Measurements from ENCODE around the gene NADK.

NADK gene

GRCh38 chr1:1773874-1774273 is 4.4 kb downstream of the NADK start:
- DNase-seq: no peak
- in situ Hi-C loops (cut with HindIII; ENCODE audit: low pct_ligation_motif_present, low pct_unique_long_range_greater_than_20kb, low sequenced_read_pairs): no loop called here

- in situ Hi-C loops (cut with HindIII; ENCODE audit: low pct_ligation_motif_present, low pct_unique_long_range_greater_than_20kb, low sequenced_read_pairs): no loop called here
- no peak for DNase-seq
These were observed 7.2 kb downstream of the NADK start for GRCh38 chr1:1771096-1771495.

GRCh38 chr1:1770102-1770501 is 8.2 kb downstream of the NADK start:
- in situ Hi-C loops (cut with HindIII; ENCODE audit: low pct_ligation_motif_present, low pct_unique_long_range_greater_than_20kb, low sequenced_read_pairs): no loop called here
- DNase-seq: no peak

DNA sequence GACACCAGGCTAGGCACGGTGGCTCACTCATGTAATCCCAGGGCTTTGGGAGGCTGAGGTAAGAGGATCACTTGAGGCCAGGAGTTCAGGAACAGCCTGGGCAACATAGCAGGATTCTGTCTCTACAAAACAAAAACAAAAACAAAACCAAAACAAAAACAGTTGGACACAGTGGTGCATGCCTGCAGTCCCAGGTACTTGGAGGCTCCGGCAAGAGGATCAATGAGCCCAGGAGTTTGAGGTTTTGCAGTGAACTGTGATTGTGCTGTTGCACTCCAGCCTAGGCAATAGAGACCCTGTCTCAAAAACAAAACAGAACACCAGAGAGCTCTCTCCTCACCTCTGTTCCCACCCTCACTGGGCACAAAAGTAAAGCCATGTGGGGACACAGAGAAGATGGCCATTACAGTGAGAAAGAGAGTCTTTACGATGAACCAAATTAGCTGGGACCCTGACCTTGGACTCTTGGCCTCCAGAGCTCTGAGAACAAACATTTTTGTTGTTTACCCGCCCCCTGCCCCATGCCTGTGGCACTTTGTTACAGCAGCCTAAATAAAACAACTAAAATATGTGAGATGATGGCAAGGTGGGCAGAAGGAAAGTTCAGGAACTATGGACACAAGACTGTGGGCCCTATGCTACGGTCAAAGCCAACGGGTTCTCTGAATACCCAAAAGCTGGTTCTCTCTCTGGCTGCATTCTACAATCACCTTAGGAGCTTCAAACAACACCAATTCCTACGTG is 9.8 kb downstream of the NADK start:
- in situ Hi-C loops (cut with HindIII; ENCODE audit: low pct_ligation_motif_present, low pct_unique_long_range_greater_than_20kb, low sequenced_read_pairs): no loop called here
- no peak for DNase-seq

- DNase-seq: no peak
- in situ Hi-C loops (cut with HindIII; ENCODE audit: low pct_ligation_motif_present, low pct_unique_long_range_greater_than_20kb, low sequenced_read_pairs): no loop called here
These were observed 13.3 kb downstream of the NADK start for GRCh38 chr1:1764876-1765470.

DNA sequence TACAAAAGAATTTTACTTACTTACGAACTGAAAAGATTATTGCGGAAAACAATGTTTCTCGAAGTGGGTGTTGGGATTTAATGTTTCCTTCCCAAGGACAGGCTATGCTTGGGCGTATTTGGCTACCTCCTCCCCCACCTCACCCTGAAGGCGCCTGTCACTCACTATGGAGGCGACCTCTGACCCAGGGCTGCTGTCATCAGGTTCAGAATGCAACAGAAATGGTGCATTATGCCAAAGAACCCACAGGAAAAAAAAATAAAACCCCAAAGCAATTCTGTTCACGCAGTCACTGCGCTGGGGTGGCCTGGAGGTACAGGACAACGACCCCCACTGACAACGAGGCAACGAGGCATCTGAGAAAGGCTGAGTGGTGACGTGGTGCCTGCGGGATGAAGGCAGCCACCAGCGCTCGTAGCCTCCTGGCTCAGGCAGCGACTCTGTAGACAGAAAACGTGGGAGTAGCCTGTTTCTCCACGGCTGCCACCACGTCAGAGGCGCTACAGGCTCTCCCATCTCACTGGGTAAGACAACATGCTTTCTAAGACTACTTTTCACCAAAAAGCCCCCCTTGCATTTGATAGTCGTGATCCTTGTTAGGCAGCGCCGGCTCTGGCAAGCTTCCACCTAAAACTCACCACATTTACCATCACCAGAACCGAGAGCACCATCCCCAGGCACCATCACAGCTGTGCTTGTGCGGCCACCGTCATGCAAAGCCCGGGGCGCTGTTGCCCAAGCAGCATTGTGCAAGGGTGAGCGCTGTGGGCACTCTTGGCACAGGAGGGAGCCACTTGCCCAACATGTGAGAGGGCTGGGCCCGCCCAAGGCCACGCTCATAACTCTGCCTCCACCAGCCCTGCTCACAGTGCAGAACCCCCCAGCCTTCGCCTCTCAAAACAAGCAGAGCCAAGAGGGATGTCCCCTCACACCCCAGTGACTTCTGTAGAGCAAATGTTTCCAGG is 14.3 kb downstream of the NADK start:
- in situ Hi-C loops (cut with HindIII; ENCODE audit: low pct_ligation_motif_present, low pct_unique_long_range_greater_than_20kb, low sequenced_read_pairs): no loop called here
- no peak for DNase-seq

- in situ Hi-C loops (cut with HindIII; ENCODE audit: low pct_ligation_motif_present, low pct_unique_long_range_greater_than_20kb, low sequenced_read_pairs): no loop called here
- DNase-seq: no peak
These were observed 16.5 kb downstream of the NADK start for GRCh38 chr1:1761504-1762376.

GRCh38 chr1:1760715-1761114 is 17.6 kb downstream of the NADK start:
- DNase-seq: no peak
- in situ Hi-C loops (cut with HindIII; ENCODE audit: low pct_ligation_motif_present, low pct_unique_long_range_greater_than_20kb, low sequenced_read_pairs): no loop called here

GRCh38 chr1:1760345-1760650 is 18.0 kb downstream of the NADK start:
- in situ Hi-C loops (cut with HindIII; ENCODE audit: low pct_ligation_motif_present, low pct_unique_long_range_greater_than_20kb, low sequenced_read_pairs): no loop called here

GRCh38 chr1:1759456-1760344 is 18.6 kb downstream of the NADK start:
- no peak for DNase-seq
- in situ Hi-C loops (cut with HindIII; ENCODE audit: low pct_ligation_motif_present, low pct_unique_long_range_greater_than_20kb, low sequenced_read_pairs): no loop called here

More at GRCh38 chr1:1760345-1760650, 18.0 kb downstream of the NADK start:
- no peak for DNase-seq

- no peak for DNase-seq
- in situ Hi-C loops (cut with HindIII; ENCODE audit: low pct_ligation_motif_present, low pct_unique_long_range_greater_than_20kb, low sequenced_read_pairs): no loop called here
These were observed 19.4 kb downstream of the NADK start for GRCh38 chr1:1758692-1759455.

- in situ Hi-C loops (cut with HindIII; ENCODE audit: low pct_ligation_motif_present, low pct_unique_long_range_greater_than_20kb, low sequenced_read_pairs): no loop called here
- no peak for DNase-seq
These were observed 20.1 kb downstream of the NADK start for GRCh38 chr1:1758059-1758621.

DNA sequence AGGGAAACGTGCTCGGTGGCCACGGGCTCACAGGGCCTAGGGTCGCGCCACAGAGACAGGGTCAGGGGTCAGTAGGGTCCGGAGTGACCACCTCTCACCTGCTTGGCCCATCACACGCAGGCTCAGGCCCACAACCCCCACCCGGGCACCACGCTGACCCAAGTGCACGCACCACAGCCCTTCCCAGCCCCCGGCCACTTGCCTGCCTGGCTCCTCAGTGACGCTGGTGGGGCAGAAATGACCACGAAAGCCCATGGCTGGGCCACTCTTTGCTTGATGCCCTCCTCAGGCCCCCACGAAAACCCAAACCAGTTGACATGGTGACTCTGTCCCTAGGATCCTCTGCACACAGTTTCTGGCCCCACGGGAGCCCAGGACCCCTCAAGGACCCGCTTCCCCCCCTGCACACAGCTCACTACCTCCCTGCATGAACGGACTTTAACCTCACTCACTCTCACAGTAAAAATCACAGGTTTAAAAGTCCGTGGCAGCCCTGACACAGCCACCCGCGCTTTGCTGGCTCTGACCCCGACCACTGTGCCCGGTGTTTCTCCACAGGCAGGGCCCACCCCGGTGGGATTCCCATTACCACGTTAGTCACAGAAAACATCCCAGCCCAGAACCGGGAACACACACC is 20.7 kb downstream of the NADK start:
- no peak for DNase-seq
- in situ Hi-C loops (cut with HindIII; ENCODE audit: low pct_ligation_motif_present, low pct_unique_long_range_greater_than_20kb, low sequenced_read_pairs): no loop called here

- in situ Hi-C loops (cut with HindIII; ENCODE audit: low pct_ligation_motif_present, low pct_unique_long_range_greater_than_20kb, low sequenced_read_pairs): no loop called here
- no peak for DNase-seq
These were observed 21.4 kb downstream of the NADK start for GRCh38 chr1:1756661-1757421.

DNA sequence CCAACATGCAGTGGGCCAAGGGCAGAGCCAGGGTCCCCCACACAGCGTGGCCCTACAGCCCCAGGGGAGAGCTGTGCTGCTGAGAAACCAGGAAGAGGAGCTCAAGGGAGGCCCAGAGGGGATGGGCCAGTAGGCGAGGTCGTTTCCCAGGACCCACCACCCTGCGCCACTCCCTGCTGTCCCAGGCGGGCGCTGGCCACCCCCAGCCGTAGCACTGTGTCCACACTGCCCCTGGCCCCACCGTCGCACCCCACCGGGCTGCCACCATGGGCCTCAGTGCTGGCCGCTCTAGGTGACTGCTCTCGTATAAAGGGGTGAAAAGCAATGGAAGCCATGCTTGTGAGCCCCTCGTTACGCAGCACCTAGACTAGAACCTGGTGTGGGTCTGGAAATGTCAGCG is 22.4 kb downstream of the NADK start:
- in situ Hi-C loops (cut with HindIII; ENCODE audit: low pct_ligation_motif_present, low pct_unique_long_range_greater_than_20kb, low sequenced_read_pairs): no loop called here
- no peak for DNase-seq

DNA sequence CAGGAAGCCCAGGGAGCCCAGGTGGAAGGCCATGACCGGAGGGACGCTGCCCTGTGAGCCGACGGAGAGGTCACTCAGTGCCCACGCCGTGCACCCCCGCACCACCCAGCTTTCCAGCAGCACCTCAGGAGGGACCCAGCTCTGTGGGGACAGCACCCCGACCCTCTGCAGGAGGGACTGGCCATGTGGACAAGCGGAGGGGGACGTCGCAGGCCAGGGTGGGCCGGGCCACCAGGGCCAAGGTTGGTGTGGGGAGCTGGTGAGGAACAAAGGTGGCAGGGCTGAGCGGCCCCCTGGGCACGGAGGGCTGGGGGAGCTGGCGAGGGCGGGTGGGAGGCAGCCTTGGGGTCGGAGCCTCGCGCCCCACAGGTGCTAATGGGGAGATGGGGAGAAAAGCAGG is 22.8 kb downstream of the NADK start:
- in situ Hi-C loops (cut with HindIII; ENCODE audit: low pct_ligation_motif_present, low pct_unique_long_range_greater_than_20kb, low sequenced_read_pairs): no loop called here
- DNase-seq: no peak
